GM04503 (cell line): ENCODE measurements around the gene CWC25.

ENCODE experiments used
- DNase-seq: peaks from one replicate; pipeline ENCODE4 v3.0.0-alpha.2; 2012; ENCODE audit warnings: low read depth

CWC25 gene

DNA sequence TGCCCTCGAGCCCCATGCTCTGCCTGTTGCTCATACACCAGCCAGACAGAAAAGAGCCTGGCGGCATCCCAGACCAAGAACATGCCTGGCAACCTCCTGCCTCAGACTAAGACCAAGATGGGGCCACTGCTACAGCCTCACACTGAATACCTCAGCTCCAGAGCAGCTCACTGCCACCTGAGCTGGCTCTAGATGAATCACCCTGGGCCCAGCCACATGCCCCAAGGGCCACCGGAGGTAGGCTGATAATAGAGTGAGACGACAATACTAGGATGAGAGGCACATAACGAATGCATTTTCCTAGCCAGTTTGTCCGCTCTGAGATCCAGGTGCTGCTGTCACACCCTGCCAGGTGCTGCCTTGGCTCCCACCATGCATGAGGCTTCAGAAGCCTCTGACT is 38.7 kb downstream of the CWC25 start:
- no peak for DNase-seq

DNA sequence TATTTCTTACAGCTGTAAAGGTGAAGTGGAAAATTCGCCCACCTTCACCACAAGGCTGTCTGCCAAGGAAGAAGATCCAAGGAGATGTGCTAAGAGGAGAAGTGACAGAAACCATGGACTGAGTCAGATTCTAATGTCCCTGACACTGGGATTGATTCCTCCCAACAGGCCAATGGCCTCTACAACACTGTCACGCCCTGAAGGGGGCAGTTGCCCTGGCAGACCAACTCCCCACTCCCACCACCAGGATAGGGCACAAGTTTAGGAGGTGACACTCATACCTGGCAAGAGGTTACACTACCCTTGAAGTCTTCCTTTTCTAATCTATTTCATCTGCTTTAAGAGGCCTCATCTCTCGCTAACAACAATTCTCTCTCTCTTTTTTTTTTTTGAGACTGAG is 41.9 kb downstream of the CWC25 start:
- no peak for DNase-seq

DNA sequence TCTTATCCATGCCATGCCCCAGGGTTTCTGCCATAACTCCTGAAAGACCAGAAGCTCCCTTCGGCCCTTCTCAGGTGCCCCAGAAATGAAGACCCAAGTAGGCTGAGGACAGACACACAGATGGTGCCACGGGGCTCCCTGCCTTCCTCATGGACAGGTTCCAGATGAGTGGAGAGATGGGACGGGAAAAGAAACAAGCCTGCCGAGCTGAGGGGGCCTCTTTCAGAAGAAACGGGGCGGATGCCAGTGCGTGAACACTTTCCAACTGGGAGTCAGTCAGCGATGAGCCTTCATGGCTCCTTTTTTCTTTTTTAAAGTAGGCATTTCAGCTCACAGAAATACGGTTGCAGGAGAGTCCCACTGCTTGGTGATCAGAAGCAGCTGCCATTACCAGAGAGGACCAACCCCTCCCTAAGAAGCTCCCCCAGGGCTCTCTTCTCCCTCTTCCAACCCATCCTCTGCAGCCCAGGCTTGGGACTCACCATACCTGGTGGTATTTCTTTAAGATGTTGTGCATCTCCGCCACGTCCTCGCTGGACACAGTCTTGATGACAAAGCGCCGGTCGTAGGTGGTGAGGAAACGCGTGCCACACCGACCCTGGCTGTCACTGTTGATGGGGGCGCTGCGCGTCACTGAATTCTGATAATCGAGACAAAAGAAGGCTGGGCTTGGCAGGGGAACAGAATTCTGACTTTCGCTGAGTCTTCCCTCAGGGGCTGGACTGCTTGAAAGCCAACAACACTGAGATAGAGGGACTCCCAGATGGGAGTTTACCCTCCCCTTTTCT is 45.0 kb downstream of the CWC25 start:
- no peak for DNase-seq

DNA sequence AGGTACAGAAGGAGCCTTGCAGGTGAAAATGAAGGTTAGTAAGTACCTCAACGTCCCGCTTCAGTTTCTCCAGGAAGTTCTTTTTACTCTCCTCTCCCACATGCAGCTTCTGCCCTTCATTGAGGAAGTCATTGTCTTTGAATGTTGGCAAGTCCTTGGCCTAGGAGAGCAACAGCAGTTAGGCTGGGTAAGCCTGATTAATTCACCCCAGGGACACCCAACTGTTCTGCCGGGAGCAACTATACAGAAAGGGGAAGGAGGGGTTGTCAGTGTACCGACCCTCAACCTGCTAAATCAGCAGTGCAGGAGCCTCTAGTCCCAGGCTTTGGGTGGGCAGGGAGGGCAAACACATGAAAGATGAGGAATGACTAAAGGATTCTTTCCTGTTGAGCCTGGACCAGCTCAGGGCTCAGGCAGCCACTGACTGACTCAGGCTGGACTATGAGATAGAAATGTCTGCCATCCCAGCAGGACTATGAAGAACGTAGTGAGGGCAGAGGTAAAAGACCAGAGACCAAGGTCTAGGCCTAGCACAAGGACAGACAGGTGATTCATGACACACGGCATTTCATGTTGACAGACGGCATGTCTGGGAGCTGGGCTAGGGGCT is 47.4 kb downstream of the CWC25 start:
- no peak for DNase-seq

GRCh38 chr17:38773258-38773657 is 51.9 kb downstream of the CWC25 start:
- no peak for DNase-seq

- no peak for DNase-seq
These were observed 56.7 kb downstream of the CWC25 start for GRCh38 chr17:38768417-38768816.

DNA sequence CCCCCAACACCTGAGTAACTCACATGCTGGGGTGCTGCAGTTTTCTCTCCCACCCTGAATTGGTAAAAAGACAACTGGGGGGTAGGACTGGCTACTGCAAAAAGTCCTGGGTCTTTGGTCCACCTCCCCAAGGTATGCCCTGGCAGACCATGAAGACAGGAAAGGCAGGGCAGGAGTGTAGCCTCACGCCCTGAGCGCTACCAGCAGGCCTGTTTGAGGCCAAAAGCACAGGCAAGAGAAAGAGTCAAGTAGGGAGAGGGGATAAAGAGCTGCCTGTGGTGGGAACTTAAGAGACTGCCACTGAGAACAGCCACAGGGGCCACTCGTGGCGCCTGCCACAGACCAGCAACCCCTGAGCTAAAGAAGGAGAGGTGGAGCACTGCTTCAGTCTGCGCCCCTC is 58.8 kb downstream of the CWC25 start:
- DNase-seq: no peak

GRCh38 chr17:38762231-38762630 is 62.9 kb downstream of the CWC25 start:
- no peak for DNase-seq

- DNase-seq: no peak
These were observed 63.5 kb downstream of the CWC25 start for GRCh38 chr17:38761612-38762011.

DNA sequence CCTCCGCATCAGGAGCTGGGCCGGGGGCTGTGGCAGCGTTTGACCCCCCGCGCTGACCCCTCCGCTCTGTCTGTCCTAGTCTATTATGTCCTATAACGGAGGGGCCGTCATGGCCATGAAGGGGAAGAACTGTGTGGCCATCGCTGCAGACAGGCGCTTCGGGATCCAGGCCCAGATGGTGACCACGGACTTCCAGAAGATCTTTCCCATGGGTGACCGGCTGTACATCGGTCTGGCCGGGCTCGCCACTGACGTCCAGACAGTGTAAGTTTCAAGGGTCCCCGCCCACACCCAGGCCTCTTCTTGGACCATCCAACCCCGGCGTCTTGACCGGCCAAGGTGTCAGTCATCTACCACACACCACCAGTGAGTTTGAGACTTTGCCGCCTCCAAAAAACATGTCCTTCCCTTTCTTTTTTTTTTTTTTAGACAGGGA is 72.0 kb downstream of the CWC25 start:
- no peak for DNase-seq

- DNase-seq: peak; percentile 99
These were observed 72.6 kb downstream of the CWC25 start, which contains the start of gene PSMB3 for GRCh38 chr17:38752308-38753070. TSS of gene PSMB3 (plus strand) at chr17:38752741. CDS start at chr17:38752827, 86 bp downstream.

- peak; percentile 28 for DNase-seq
These were observed 73.3 kb downstream of the CWC25 start for GRCh38 chr17:38751808-38752307.

DNA sequence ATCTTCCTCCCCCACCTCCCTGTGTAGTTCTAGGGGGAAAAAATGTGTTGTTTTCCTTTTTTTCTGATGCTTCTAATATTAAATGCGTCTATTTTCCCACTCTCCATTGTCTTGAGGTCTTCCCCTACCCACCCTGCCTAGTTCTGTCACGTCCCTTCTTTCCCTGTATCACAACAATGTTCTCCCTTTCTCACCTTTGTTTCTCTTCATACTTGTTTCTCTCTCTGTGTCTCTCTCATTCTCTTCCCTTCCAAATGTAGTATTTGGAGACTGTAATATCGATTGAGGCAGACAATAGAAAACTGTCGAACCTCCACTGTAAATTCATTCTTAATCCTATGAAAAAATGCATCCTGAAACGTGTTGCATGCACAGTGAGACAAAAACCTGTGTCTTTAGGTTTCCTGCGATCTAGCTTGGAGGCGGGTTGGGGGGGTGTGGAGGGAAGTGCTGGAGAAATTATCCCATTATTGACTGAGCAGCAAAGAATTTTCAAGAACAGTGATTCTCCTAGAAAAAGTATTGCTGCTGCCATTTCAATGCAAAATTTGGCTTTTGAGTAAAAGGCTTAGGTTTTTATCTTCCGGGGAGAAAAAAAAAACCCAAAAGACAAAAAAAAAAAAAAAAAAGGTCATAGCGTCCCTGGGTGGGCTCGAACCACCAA is 73.8 kb downstream of the CWC25 start:
- DNase-seq: no peak
